Measurements from ENCODE around the gene FYTTD1.

FYTTD1 gene

GRCh38 chr3:197804511-197804910 is 54.8 kb downstream of the FYTTD1 start:
- Mint-ChIP-seq H3K27me3 (ENCODE audit: low read depth, poor library complexity) (no peaks in the 10 kb centered on the region), H3K4me1 (peaks cover 22% of the 10 kb centered on the region), H3K36me3 (ENCODE audit: low read depth) (peaks cover 63% of the 10 kb centered on the region), H3K9me3 (peaks cover 12% of the 10 kb centered on the region), H3K27ac (no peak overlapping the region), H3K4me3 (no peak overlapping the region)
- TF ChIP-seq, protein P1, sequence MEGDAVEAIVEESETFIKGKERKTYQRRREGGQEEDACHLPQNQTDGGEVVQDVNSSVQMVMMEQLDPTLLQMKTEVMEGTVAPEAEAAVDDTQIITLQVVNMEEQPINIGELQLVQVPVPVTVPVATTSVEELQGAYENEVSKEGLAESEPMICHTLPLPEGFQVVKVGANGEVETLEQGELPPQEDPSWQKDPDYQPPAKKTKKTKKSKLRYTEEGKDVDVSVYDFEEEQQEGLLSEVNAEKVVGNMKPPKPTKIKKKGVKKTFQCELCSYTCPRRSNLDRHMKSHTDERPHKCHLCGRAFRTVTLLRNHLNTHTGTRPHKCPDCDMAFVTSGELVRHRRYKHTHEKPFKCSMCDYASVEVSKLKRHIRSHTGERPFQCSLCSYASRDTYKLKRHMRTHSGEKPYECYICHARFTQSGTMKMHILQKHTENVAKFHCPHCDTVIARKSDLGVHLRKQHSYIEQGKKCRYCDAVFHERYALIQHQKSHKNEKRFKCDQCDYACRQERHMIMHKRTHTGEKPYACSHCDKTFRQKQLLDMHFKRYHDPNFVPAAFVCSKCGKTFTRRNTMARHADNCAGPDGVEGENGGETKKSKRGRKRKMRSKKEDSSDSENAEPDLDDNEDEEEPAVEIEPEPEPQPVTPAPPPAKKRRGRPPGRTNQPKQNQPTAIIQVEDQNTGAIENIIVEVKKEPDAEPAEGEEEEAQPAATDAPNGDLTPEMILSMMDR (IDR thresholded peaks at IDR 0.05): no peak
- DNase-seq: no peak

DNA sequence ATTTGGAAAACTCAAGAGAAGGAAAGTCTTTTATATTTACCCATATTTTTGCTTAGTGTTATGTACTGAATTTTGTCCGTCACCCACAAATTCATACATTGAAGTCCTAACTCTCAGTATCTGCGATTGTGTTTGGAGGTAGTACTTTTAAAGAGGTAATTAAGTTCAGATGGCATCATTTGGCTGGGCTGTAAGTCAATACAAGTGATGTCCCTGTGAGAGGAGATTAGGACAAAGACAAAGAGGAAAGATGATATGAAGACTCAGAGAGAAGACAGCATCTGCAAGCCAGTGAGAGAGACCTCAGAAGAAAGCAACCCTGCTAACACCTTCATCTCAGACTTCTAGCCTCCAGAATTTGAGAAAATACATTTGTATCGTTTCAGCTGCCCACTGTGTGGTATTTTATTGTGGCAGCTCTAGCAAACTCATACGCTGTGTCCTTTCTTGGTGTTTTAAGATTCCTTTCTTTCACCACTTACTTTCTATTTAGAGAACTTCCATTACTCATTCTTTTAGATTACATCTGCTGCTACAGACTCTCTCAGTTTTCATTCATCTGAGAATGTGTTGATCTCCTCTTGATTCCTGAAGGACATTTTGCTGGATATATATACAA is 58.4 kb downstream of the FYTTD1 start:
- H3K4me1 Mint-ChIP-seq: peaks cover 26% of the 10 kb centered on the region
- peak overlapping the region; percentile 84 for H3K27ac Mint-ChIP-seq
- H3K27me3 Mint-ChIP-seq (ENCODE audit: low read depth, poor library complexity): no peaks in the 10 kb centered on the region
- H3K36me3 Mint-ChIP-seq (ENCODE audit: low read depth): peaks cover 47% of the 10 kb centered on the region
- H3K4me3 Mint-ChIP-seq: no peak overlapping the region
- DNase-seq: no peak
- no peaks in the 10 kb centered on the region for H3K9me3 Mint-ChIP-seq
- TF ChIP-seq, protein P1 (IDR thresholded peaks at IDR 0.05): no peak

DNA sequence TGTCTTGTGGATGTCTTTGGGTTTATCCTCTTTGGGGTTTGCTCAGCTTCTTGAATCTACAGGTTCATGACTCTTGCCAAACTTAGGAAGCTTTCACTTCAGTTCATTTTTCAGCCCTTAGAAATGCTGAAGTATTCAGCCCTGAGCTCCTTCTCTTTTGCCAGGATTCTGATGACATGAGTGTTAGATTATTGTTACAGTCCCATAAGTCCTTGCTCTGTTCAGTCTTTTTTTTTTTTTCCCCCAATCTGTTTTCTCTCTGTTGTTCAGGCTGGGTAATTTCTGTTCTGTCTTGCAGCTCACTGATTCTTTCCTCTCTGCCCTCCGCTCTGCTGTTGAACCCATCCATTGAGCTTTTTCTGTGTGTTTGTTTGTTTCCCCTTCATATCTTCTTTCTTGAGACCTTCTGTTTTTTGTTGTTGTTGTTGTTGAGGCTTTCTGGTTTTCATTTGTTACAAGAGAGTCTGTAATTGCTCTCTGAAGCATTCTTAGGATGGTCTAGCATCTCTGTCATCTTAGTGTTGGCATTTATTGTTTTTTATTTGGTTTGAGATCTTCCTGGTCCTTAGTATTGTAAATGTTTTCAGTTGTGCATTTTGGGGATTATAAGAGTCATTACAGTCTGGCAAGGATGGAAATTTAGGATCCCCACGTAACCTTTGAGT is 59.8 kb downstream of the FYTTD1 start:
- H3K36me3 Mint-ChIP-seq (ENCODE audit: low read depth): peaks cover 54% of the 10 kb centered on the region
- H3K9me3 Mint-ChIP-seq: peaks cover 7% of the 10 kb centered on the region
- H3K4me3 Mint-ChIP-seq: peak overlapping the region; percentile 22
- H3K27ac Mint-ChIP-seq: peak overlapping the region; percentile 90
- DNase-seq: no peak
- peaks cover 26% of the 10 kb centered on the region for H3K4me1 Mint-ChIP-seq
- TF ChIP-seq, protein P1 (IDR thresholded peaks at IDR 0.05): no peak
- H3K27me3 Mint-ChIP-seq (ENCODE audit: low read depth, poor library complexity): no peaks in the 10 kb centered on the region

- H3K27me3 Mint-ChIP-seq (ENCODE audit: low read depth, poor library complexity): no peaks in the 10 kb centered on the region
Measured at GRCh38 chr3:197810901-197811300, 61.2 kb downstream of the FYTTD1 start.

GRCh38 chr3:197811343-197811742 is 61.7 kb downstream of the FYTTD1 start:
- peaks cover 47% of the 10 kb centered on the region for H3K36me3 Mint-ChIP-seq (ENCODE audit: low read depth)
- H3K4me1 Mint-ChIP-seq: peaks cover 26% of the 10 kb centered on the region
- H3K27ac Mint-ChIP-seq: no peak overlapping the region
- H3K27me3 Mint-ChIP-seq (ENCODE audit: low read depth, poor library complexity): no peaks in the 10 kb centered on the region
- H3K9me3 Mint-ChIP-seq: peaks cover 7% of the 10 kb centered on the region
- H3K4me3 Mint-ChIP-seq: no peak overlapping the region
- TF ChIP-seq, protein P1 (IDR thresholded peaks at IDR 0.05): no peak
- DNase-seq: no peak

More at GRCh38 chr3:197810901-197811300, 61.2 kb downstream of the FYTTD1 start:
- Mint-ChIP-seq H3K4me1 (peaks cover 26% of the 10 kb centered on the region), H3K4me3 (no peak overlapping the region), H3K36me3 (ENCODE audit: low read depth) (peaks cover 49% of the 10 kb centered on the region), H3K9me3 (peaks cover 7% of the 10 kb centered on the region), H3K27ac (no peak overlapping the region)
- TF ChIP-seq, protein P1 (IDR thresholded peaks at IDR 0.05): no peak
- DNase-seq: no peak

DNA sequence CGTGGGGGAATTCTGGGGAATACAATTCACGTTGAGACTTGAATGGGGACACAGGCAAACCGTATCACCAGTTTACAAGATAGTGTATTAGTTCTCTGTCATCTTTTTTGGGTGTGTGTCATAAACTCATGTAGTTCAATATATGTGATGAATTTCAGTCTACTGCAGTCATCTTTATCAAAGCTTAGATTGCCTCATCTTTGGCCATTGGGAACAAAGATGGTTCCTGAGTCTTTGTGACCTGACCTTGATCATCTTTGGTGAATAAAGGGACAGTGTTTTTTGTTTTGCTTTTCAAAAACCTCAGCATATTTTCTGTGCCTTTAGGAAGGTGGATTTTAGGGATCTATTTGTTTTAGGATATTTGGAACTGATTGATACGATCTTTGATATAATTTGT is 64.7 kb downstream of the FYTTD1 start:
- peaks cover 64% of the 10 kb centered on the region for H3K36me3 Mint-ChIP-seq (ENCODE audit: low read depth)
- H3K27ac Mint-ChIP-seq: no peak overlapping the region
- TF ChIP-seq, protein P1 (IDR thresholded peaks at IDR 0.05): no peak
- H3K9me3 Mint-ChIP-seq: peaks cover 7% of the 10 kb centered on the region
- DNase-seq: no peak
- H3K27me3 Mint-ChIP-seq (ENCODE audit: low read depth, poor library complexity): no peaks in the 10 kb centered on the region
- peaks cover 5% of the 10 kb centered on the region for H3K4me1 Mint-ChIP-seq
- no peak overlapping the region for H3K4me3 Mint-ChIP-seq
